Suprapubic skin (tissue), 4 donors: ENCODE measurements around the gene DSCAML1.

Experiments
- EP300 ChIP-seq: sonication (generic); formaldehyde crosslinking; IDR thresholded peaks from one replicate; pipeline ENCODE4 v1.6.1; 2017; ENCODE audit warnings: antibody characterized with exemption
- POLR2A ChIP-seq, 2 donors: fragments of 450-650 bp; IDR thresholded peaks; one replicate each; pipeline ENCODE4 v1.6.1; 2017; ENCODE audit warnings: antibody characterized with exemption in 2 of 2, mild to moderate bottlenecking in 2 of 2, moderate library complexity in 2 of 2
- POLR2AphosphoS5 ChIP-seq, 3 donors: sonication (generic); formaldehyde crosslinking; IDR thresholded peaks; one replicate each; pipeline ENCODE4 v1.6.1; 2017; ENCODE audit warnings: antibody characterized with exemption in 3 of 3
- TF ChIP-seq, protein P1 (sequence below), 2 donors: fragments of 200-600 bp in 1 of 2; fragments of 450-650 bp in 1 of 2; sonication (generic) in 1 of 2; IDR thresholded peaks; one replicate each; pipeline ENCODE4 v1.5.1; 2016 to 2019; ENCODE audit warnings: antibody characterized with exemption in 2 of 2, mild to moderate bottlenecking in 1 of 2, moderate library complexity in 1 of 2

DNA sequence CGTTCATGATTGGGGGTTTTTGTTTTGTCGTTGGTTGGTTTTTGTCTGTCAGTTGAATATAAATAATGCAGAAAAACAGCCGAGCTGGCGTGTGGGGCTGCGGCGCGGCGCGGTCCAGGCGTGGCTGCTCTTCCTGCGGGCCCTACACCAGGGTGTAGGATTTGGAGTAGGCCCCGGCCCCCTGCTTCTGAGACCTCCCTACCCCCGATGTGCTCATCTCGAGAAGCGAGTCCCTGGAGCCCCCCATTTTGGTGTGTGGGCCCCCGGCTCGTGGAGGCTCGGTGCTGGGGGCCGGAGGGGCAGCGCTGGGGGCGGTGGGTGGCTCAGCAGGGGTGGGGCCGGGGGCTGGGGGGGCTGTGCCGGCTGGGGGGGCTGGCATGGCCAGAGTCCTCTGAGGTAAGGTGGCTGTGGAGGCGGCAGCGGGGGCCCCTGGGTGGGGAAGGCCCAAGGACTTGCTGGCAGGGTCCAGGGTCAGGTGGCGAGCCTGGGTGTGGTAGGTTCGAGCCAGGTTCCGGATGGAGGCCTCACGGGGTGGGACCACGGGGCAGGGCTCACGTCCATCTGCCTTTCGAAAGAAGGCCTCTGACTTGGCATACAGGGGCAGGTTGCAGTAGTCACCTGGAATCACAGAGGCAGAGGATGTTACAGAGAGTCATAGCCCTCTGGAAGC, 368.7 kb downstream of the DSCAML1 start:
- TF ChIP-seq, protein P1, sequence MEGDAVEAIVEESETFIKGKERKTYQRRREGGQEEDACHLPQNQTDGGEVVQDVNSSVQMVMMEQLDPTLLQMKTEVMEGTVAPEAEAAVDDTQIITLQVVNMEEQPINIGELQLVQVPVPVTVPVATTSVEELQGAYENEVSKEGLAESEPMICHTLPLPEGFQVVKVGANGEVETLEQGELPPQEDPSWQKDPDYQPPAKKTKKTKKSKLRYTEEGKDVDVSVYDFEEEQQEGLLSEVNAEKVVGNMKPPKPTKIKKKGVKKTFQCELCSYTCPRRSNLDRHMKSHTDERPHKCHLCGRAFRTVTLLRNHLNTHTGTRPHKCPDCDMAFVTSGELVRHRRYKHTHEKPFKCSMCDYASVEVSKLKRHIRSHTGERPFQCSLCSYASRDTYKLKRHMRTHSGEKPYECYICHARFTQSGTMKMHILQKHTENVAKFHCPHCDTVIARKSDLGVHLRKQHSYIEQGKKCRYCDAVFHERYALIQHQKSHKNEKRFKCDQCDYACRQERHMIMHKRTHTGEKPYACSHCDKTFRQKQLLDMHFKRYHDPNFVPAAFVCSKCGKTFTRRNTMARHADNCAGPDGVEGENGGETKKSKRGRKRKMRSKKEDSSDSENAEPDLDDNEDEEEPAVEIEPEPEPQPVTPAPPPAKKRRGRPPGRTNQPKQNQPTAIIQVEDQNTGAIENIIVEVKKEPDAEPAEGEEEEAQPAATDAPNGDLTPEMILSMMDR (IDR thresholded peaks at IDR 0.05), result no peak
- TF ChIP-seq POLR2A (IDR thresholded peaks at IDR 0.05) (no peak), POLR2AphosphoS5 (IDR thresholded peaks at IDR 0.05) (no peak), EP300 (no peak)
